ENCODE measurements around the gene PRMT7. TPM values are rescaled to one million over a fixed set of nuclear protein-coding genes. Genes with fewer than 3 reads are reported as not detected.

PRMT7 gene
- total RNA-seq, 1 experiment from 2014 or later: 33.1 TPM

- TF ChIP-seq REST (IDR thresholded peaks at IDR 0.05; ENCODE audit: insufficient read depth in 1 of 2, low read depth in 2 of 2, low read length in 1 of 2): no peak
- peak; percentile 42; the same call in 1 of the 2 replicates for TF ChIP-seq CTCF (IDR thresholded peaks at IDR 0.05)
- Histone ChIP-seq H3K27ac (ENCODE audit: low read length) (no peak overlapping the region), H3K9me3 (ENCODE audit: control insufficient read depth, insufficient read depth, low read depth, low read length) (no peaks in the 10 kb centered on the region), H3K4me1 (ENCODE audit: control insufficient read depth, insufficient read depth, low read length) (no peaks in the 10 kb centered on the region), H3K27me3 (ENCODE audit: control insufficient read depth, insufficient read depth, low read length) (no peaks in the 10 kb centered on the region), H3K36me3 (ENCODE audit: control insufficient read depth, insufficient read depth, low read length) (no peaks in the 10 kb centered on the region), H3K4me3 (ENCODE audit: low read depth in 2 of 2, low read length in 2 of 2) (no peak overlapping the region)
- no peak for DNase-seq (ENCODE audit: low read depth, low spot score)
- in situ Hi-C loops (cut with HindIII; ENCODE audit: low pct_unique_long_range_greater_than_20kb, low sequenced_read_pairs): no loop called here
- BruUV-seq (replicated peaks): no TSS peak
- intact Hi-C loops (cut with micrococcal nuclease; ENCODE audit: unreplicated experiment): no loop called here
- ChIA-PET POLR2A (no interaction called here), CTCF (no interaction called here)
- ATAC-seq: no peak
These were observed 53.8 kb downstream of the PRMT7 start for GRCh38 chr16:68364561-68364998.

GRCh38 chr16:68365167-68365817 is 54.5 kb downstream of the PRMT7 start:
- CTCF ChIA-PET: no interaction called here
- Histone ChIP-seq H3K27ac (ENCODE audit: low read length) (no peak overlapping the region), H3K9me3 (ENCODE audit: control insufficient read depth, insufficient read depth, low read depth, low read length) (no peaks in the 10 kb centered on the region), H3K27me3 (ENCODE audit: control insufficient read depth, insufficient read depth, low read length) (no peaks in the 10 kb centered on the region), H3K4me1 (ENCODE audit: control insufficient read depth, insufficient read depth, low read length) (no peaks in the 10 kb centered on the region), H3K4me3 (ENCODE audit: low read depth in 2 of 2, low read length in 2 of 2) (no peak overlapping the region), H3K36me3 (ENCODE audit: control insufficient read depth, insufficient read depth, low read length) (no peaks in the 10 kb centered on the region)
- intact Hi-C loops (cut with micrococcal nuclease; ENCODE audit: unreplicated experiment) (no loop called here), in situ Hi-C loops (cut with HindIII; ENCODE audit: low pct_unique_long_range_greater_than_20kb, low sequenced_read_pairs) (no loop called here)
- POLR2A ChIA-PET: no interaction called here
- ATAC-seq (peak; percentile 21; the same call in 1 of the 2 replicates), DNase-seq (ENCODE audit: low read depth, low spot score) (no peak)
- TF ChIP-seq SIN3A (IDR thresholded peaks at IDR 0.05; ENCODE audit: borderline replicate concordance, insufficient read depth, low read depth, low read length): no peak
- no peak for TF ChIP-seq CTCF (IDR thresholded peaks at IDR 0.05)
- TF ChIP-seq POLR2AphosphoS5 (IDR thresholded peaks at IDR 0.05; ENCODE audit: low read depth, low read length): no peak
- no peak for TF ChIP-seq REST (IDR thresholded peaks at IDR 0.05; ENCODE audit: insufficient read depth in 1 of 2, low read depth in 2 of 2, low read length in 1 of 2)
- no peak for TF ChIP-seq TCF7L2 (IDR thresholded peaks at IDR 0.05; ENCODE audit: low read depth, low read length)
- no TSS peak for BruUV-seq (replicated peaks)

Data from Panc1 (cell line).